Measurements from ENCODE around the gene SNX6.
"Not testable (repeated sequence)": the region's sequence is repeated elsewhere in the genome, so short reads cannot be mapped to it uniquely, and the experiment has no call there.

SNX6 gene

GRCh38 chr14:34562776-34563150, 67.2 kb downstream of the SNX6 start:
- DNase-seq (ENCODE audit: low spot score): no peak

- DNase-seq (ENCODE audit: low spot score): not testable (repeated sequence)
Measured at GRCh38 chr14:34562037-34562775, 67.7 kb downstream of the SNX6 start.

GRCh38 chr14:34556498-34556829, 73.5 kb downstream of the SNX6 start:
- not testable (repeated sequence) for DNase-seq (ENCODE audit: low spot score)

GRCh38 chr14:34555583-34556497, 74.1 kb downstream of the SNX6 start:
- DNase-seq (ENCODE audit: low spot score): not testable (repeated sequence)

GRCh38 chr14:34554540-34555250, 75.3 kb downstream of the SNX6 start:
- no peak for DNase-seq (ENCODE audit: low spot score)

GRCh38 chr14:34549276-34549966, 80.5 kb downstream of the SNX6 start:
- DNase-seq (ENCODE audit: low spot score): not testable (repeated sequence)

GRCh38 chr14:34548472-34548981, 81.4 kb downstream of the SNX6 start:
- DNase-seq (ENCODE audit: low spot score): no peak

- not testable (repeated sequence) for DNase-seq (ENCODE audit: low spot score)
Measured at GRCh38 chr14:34547136-34547520, 82.8 kb downstream of the SNX6 start.

- not testable (repeated sequence) for DNase-seq (ENCODE audit: low spot score)
Measured at GRCh38 chr14:34546272-34547135, 83.4 kb downstream of the SNX6 start.

- peak; percentile 7 for DNase-seq (ENCODE audit: low spot score)
Measured at GRCh38 chr14:34540181-34541059, 89.5 kb downstream of the SNX6 start.

GRCh38 chr14:34539407-34540180, 90.4 kb downstream of the SNX6 start, which contains the start of gene EAPP:
TSS of gene EAPP (minus strand) at chr14:34539701. CDS start at chr14:34539628, 73 bp downstream.
- peak; percentile 96 for DNase-seq (ENCODE audit: low spot score)

GRCh38 chr14:34538871-34539406, 91.0 kb downstream of the SNX6 start:
- peak; percentile 8 for DNase-seq (ENCODE audit: low spot score)

GRCh38 chr14:34538096-34538495, 91.9 kb downstream of the SNX6 start:
- DNase-seq (ENCODE audit: low spot score): not testable (repeated sequence)

GRCh38 chr14:34537677-34538009, 92.3 kb downstream of the SNX6 start:
- DNase-seq (ENCODE audit: low spot score): no peak

- DNase-seq (ENCODE audit: low spot score): no peak
Measured at GRCh38 chr14:34536951-34537676, 92.8 kb downstream of the SNX6 start.

GRCh38 chr14:34527591-34527990, 102.4 kb downstream of the SNX6 start:
- DNase-seq (ENCODE audit: low spot score): no peak

- not testable (repeated sequence) for DNase-seq (ENCODE audit: low spot score)
Measured at GRCh38 chr14:34524216-34524615, 105.7 kb downstream of the SNX6 start.

GRCh38 chr14:34522496-34522895, 107.5 kb downstream of the SNX6 start:
- no peak for DNase-seq (ENCODE audit: low spot score)
